ENCODE measurements around the gene HIVEP2.
A peak's percentile ranks its signal among the peaks of the same experiment; 100 is the strongest.

HIVEP2 gene

DNA sequence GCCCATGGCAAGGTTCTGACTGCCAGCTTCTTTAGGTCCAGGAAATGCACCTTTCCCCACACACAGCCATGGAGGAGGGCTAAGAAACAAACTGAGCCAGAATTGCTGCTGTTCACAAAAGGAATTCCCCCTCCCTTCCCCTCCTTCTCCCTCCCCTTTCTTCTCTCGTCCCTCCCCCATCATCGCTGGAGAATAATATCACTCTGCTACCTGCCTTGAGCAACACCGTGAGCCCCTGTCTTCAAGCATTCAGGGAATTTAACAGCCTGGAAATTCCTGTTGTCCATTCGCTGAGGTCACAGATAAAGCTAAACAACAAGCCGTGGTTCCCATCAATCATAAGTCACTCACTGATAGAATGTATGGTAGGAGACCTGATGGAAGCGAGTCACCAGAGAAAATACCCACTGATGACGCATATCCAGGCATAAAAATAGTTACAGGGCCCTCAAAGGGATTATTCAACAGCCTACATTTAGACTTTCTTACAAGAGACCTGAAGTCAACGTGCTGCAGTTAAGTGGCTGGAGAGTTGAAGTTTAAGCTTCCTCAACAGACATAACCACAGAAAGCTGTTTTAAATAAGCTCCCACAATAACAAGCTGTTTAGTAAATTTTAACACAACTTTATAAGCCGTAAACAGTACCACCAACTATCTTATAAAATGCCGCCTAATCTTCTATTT is 59.7 kb downstream of the HIVEP2 start:
- H3K9ac ChIP-seq (ENCODE audit: low read length), result no peak overlapping the region
- no peak overlapping the region for H2BK5ac ChIP-seq (ENCODE audit: low read depth, low read length, poor library complexity)
- no peak overlapping the region for H3K14ac ChIP-seq (ENCODE audit: low read length)
- no peaks in the 10 kb centered on the region for H3K9me3 ChIP-seq (ENCODE audit: insufficient read depth, low read depth, low read length)
- no peak overlapping the region for H4K91ac ChIP-seq (ENCODE audit: low read depth, low read length)
- no peaks in the 10 kb centered on the region for H3K79me2 ChIP-seq (ENCODE audit: control insufficient read depth, insufficient read depth, low read length, poor library complexity)
- no peak overlapping the region for H2AK5ac ChIP-seq (ENCODE audit: low read length)
- no peak overlapping the region for H2AFZ ChIP-seq (ENCODE audit: insufficient read depth, low read length, poor library complexity)
- no peak overlapping the region for H4K12ac ChIP-seq (ENCODE audit: low read depth, low read length)
- H3K4me1 ChIP-seq (ENCODE audit: control insufficient read depth in 1 of 2, insufficient read depth in 2 of 2, low read length in 2 of 2), result peaks cover 0 to 7% of the 10 kb centered on the region in 2 experiments
- H2BK120ac ChIP-seq (ENCODE audit: insufficient read depth, low read length, poor library complexity), result no peak overlapping the region
- H3K23ac ChIP-seq (ENCODE audit: low read length), result no peak overlapping the region
- no peak overlapping the region for H3K4me3 ChIP-seq (ENCODE audit: low read depth, low read length)
- peak; percentile 98 to 99 for DNase-seq
- no peaks in the 10 kb centered on the region for H3K79me1 ChIP-seq (ENCODE audit: low read length)
- H3K4ac ChIP-seq (ENCODE audit: low read depth, low read length), result no peak overlapping the region
- no CpG with 5 or more reads among the region's 10 CpGs for WGBS (ENCODE audit: extremely low coverage, insufficient coverage, insufficient read length)
- H4K8ac ChIP-seq (ENCODE audit: low read depth, low read length), result no peak overlapping the region
- peak overlapping the region; percentile 55 for H3K4me2 ChIP-seq (ENCODE audit: low read length)
- peak overlapping the region; percentile 52 for H3K27ac ChIP-seq (ENCODE audit: low read depth, low read length)
- no peak overlapping the region for H2BK12ac ChIP-seq (ENCODE audit: low read length)
- no peak overlapping the region for H3K18ac ChIP-seq (ENCODE audit: low read length)
- no peaks in the 10 kb centered on the region for H3K36me3 ChIP-seq (ENCODE audit: control insufficient read depth in 1 of 2, insufficient read depth in 2 of 2, low read length in 2 of 2)
- no peaks in the 10 kb centered on the region for H3K27me3 ChIP-seq (ENCODE audit: insufficient read depth, low read length)

GRCh38 chr6:142884214-142885035 is 60.6 kb downstream of the HIVEP2 start:
- WGBS (ENCODE audit: extremely low coverage, insufficient coverage, insufficient read length), result no CpG with 5 or more reads among the region's 8 CpGs
- H3K4me1 ChIP-seq (ENCODE audit: control insufficient read depth in 1 of 2, insufficient read depth in 2 of 2, low read length in 2 of 2), result peaks cover 0 to 7% of the 10 kb centered on the region in 2 experiments

GRCh38 chr6:142883011-142883410 is 62.0 kb downstream of the HIVEP2 start:
- H3K79me1 ChIP-seq (ENCODE audit: low read length), result no peaks in the 10 kb centered on the region
- no peak overlapping the region for H2AK5ac ChIP-seq (ENCODE audit: low read length)
- no peak overlapping the region for H4K91ac ChIP-seq (ENCODE audit: low read depth, low read length)
- H3K18ac ChIP-seq (ENCODE audit: low read length), result no peak overlapping the region
- H4K8ac ChIP-seq (ENCODE audit: low read depth, low read length), result no peak overlapping the region
- H3K14ac ChIP-seq (ENCODE audit: low read length), result no peak overlapping the region
- no peak overlapping the region for H3K4me3 ChIP-seq (ENCODE audit: low read depth, low read length)
- peaks cover 1% of the 10 kb centered on the region for H3K79me2 ChIP-seq (ENCODE audit: control insufficient read depth, insufficient read depth, low read length, poor library complexity)
- H2BK12ac ChIP-seq (ENCODE audit: low read length), result no peak overlapping the region
- no peak overlapping the region for H3K4ac ChIP-seq (ENCODE audit: low read depth, low read length)
- no peak overlapping the region for H3K4me2 ChIP-seq (ENCODE audit: low read length)
- H3K27me3 ChIP-seq (ENCODE audit: insufficient read depth, low read length), result no peaks in the 10 kb centered on the region
- H3K9ac ChIP-seq (ENCODE audit: low read length), result no peak overlapping the region
- no peak overlapping the region for H3K27ac ChIP-seq (ENCODE audit: low read depth, low read length)
- no peak overlapping the region for H3K23ac ChIP-seq (ENCODE audit: low read length)
- no CpG with 5 or more reads among the region's 3 CpGs for WGBS (ENCODE audit: extremely low coverage, insufficient coverage, insufficient read length)
- H3K9me3 ChIP-seq (ENCODE audit: insufficient read depth, low read depth, low read length), result no peaks in the 10 kb centered on the region
- H4K12ac ChIP-seq (ENCODE audit: low read depth, low read length), result no peak overlapping the region
- H3K4me1 ChIP-seq (ENCODE audit: control insufficient read depth in 1 of 2, insufficient read depth in 2 of 2, low read length in 2 of 2), result peaks cover 0 to 7% of the 10 kb centered on the region in 2 experiments
- H3K36me3 ChIP-seq (ENCODE audit: control insufficient read depth in 1 of 2, insufficient read depth in 2 of 2, low read length in 2 of 2), result peaks cover 0 to 2% of the 10 kb centered on the region in 2 experiments
- DNase-seq, result no peak
- H2BK120ac ChIP-seq (ENCODE audit: insufficient read depth, low read length, poor library complexity), result no peak overlapping the region
- no peak overlapping the region for H2BK5ac ChIP-seq (ENCODE audit: low read depth, low read length, poor library complexity)
- no peak overlapping the region for H2AFZ ChIP-seq (ENCODE audit: insufficient read depth, low read length, poor library complexity)

More at GRCh38 chr6:142884214-142885035, 60.6 kb downstream of the HIVEP2 start:
- no peak overlapping the region for H3K4ac ChIP-seq (ENCODE audit: low read depth, low read length)
- H3K9me3 ChIP-seq (ENCODE audit: insufficient read depth, low read depth, low read length), result no peaks in the 10 kb centered on the region
- no peaks in the 10 kb centered on the region for H3K27me3 ChIP-seq (ENCODE audit: insufficient read depth, low read length)
- H3K36me3 ChIP-seq (ENCODE audit: control insufficient read depth in 1 of 2, insufficient read depth in 2 of 2, low read length in 2 of 2), result no peaks in the 10 kb centered on the region
- H3K9ac ChIP-seq (ENCODE audit: low read length), result no peak overlapping the region
- no peaks in the 10 kb centered on the region for H3K79me1 ChIP-seq (ENCODE audit: low read length)
- H4K8ac ChIP-seq (ENCODE audit: low read depth, low read length), result no peak overlapping the region
- peak overlapping the region; percentile 52 for H3K27ac ChIP-seq (ENCODE audit: low read depth, low read length)
- no peak overlapping the region for H3K23ac ChIP-seq (ENCODE audit: low read length)
- no peak overlapping the region for H2AK5ac ChIP-seq (ENCODE audit: low read length)
- no peak overlapping the region for H3K18ac ChIP-seq (ENCODE audit: low read length)
- H3K4me3 ChIP-seq (ENCODE audit: low read depth, low read length), result no peak overlapping the region
- no peak overlapping the region for H2BK12ac ChIP-seq (ENCODE audit: low read length)
- H2BK120ac ChIP-seq (ENCODE audit: insufficient read depth, low read length, poor library complexity), result no peak overlapping the region
- H2BK5ac ChIP-seq (ENCODE audit: low read depth, low read length, poor library complexity), result no peak overlapping the region
- no peaks in the 10 kb centered on the region for H3K79me2 ChIP-seq (ENCODE audit: control insufficient read depth, insufficient read depth, low read length, poor library complexity)
- no peak overlapping the region for H3K14ac ChIP-seq (ENCODE audit: low read length)
- no peak overlapping the region for H4K12ac ChIP-seq (ENCODE audit: low read depth, low read length)
- H4K91ac ChIP-seq (ENCODE audit: low read depth, low read length), result no peak overlapping the region
- H3K4me2 ChIP-seq (ENCODE audit: low read length), result peak overlapping the region; percentile 55
- no peak for DNase-seq
- H2AFZ ChIP-seq (ENCODE audit: insufficient read depth, low read length, poor library complexity), result no peak overlapping the region

- H3K36me3 ChIP-seq (ENCODE audit: control insufficient read depth in 1 of 2, insufficient read depth in 2 of 2, low read length in 2 of 2), result peaks cover 0 to 2% of the 10 kb centered on the region in 2 experiments
- peak in 1 of 2 donors; percentile 57 for DNase-seq
These were observed 63.2 kb downstream of the HIVEP2 start for GRCh38 chr6:142881761-142882160.

More at GRCh38 chr6:142881761-142882160, 63.2 kb downstream of the HIVEP2 start:
- H3K27ac ChIP-seq (ENCODE audit: low read depth, low read length), result no peak overlapping the region
- no peak overlapping the region for H2AK5ac ChIP-seq (ENCODE audit: low read length)
- no peak overlapping the region for H4K91ac ChIP-seq (ENCODE audit: low read depth, low read length)
- H3K27me3 ChIP-seq (ENCODE audit: insufficient read depth, low read length), result no peaks in the 10 kb centered on the region
- no peak overlapping the region for H3K9ac ChIP-seq (ENCODE audit: low read length)
- H4K8ac ChIP-seq (ENCODE audit: low read depth, low read length), result no peak overlapping the region
- H2BK12ac ChIP-seq (ENCODE audit: low read length), result no peak overlapping the region
- no peak overlapping the region for H3K4me3 ChIP-seq (ENCODE audit: low read depth, low read length)
- peaks cover 0 to 7% of the 10 kb centered on the region in 2 experiments for H3K4me1 ChIP-seq (ENCODE audit: control insufficient read depth in 1 of 2, insufficient read depth in 2 of 2, low read length in 2 of 2)
- no peak overlapping the region for H2BK5ac ChIP-seq (ENCODE audit: low read depth, low read length, poor library complexity)
- no peak overlapping the region for H2AFZ ChIP-seq (ENCODE audit: insufficient read depth, low read length, poor library complexity)
- H3K23ac ChIP-seq (ENCODE audit: low read length), result no peak overlapping the region
- no peaks in the 10 kb centered on the region for H3K79me1 ChIP-seq (ENCODE audit: low read length)
- H4K12ac ChIP-seq (ENCODE audit: low read depth, low read length), result no peak overlapping the region
- no peak overlapping the region for H3K4me2 ChIP-seq (ENCODE audit: low read length)
- no CpG with 5 or more reads among the region's 3 CpGs for WGBS (ENCODE audit: extremely low coverage, insufficient coverage, insufficient read length)
- H3K79me2 ChIP-seq (ENCODE audit: control insufficient read depth, insufficient read depth, low read length, poor library complexity), result peaks cover 1% of the 10 kb centered on the region
- no peak overlapping the region for H2BK120ac ChIP-seq (ENCODE audit: insufficient read depth, low read length, poor library complexity)
- no peak overlapping the region for H3K14ac ChIP-seq (ENCODE audit: low read length)
- H3K18ac ChIP-seq (ENCODE audit: low read length), result no peak overlapping the region
- no peak overlapping the region for H3K4ac ChIP-seq (ENCODE audit: low read depth, low read length)
- H3K9me3 ChIP-seq (ENCODE audit: insufficient read depth, low read depth, low read length), result no peaks in the 10 kb centered on the region

Measured in trophoblast cell (in vitro differentiated cells and primary cell).